GM19397 (cell line): ENCODE measurements around the gene IL17B.
"Not testable (repeated sequence)": the region's sequence is repeated elsewhere in the genome, so short reads cannot be mapped to it uniquely, and the experiment has no call there.

Experiments
- ATAC-seq: cut with Tn5 transposase; IDR thresholded peaks from one replicate; pipeline ENCODE4 v1.9.1; 2021; ENCODE audit warnings: mild to moderate bottlenecking, moderate library complexity; ENCODE audit not compliant: unreplicated experiment

The IL17B gene

GRCh38 chr5:149403923-149404745 is 25.0 kb upstream of the IL17B start:
- no peak for ATAC-seq

GRCh38 chr5:149402291-149402690 is 23.2 kb upstream of the IL17B start:
- no peak for ATAC-seq

DNA sequence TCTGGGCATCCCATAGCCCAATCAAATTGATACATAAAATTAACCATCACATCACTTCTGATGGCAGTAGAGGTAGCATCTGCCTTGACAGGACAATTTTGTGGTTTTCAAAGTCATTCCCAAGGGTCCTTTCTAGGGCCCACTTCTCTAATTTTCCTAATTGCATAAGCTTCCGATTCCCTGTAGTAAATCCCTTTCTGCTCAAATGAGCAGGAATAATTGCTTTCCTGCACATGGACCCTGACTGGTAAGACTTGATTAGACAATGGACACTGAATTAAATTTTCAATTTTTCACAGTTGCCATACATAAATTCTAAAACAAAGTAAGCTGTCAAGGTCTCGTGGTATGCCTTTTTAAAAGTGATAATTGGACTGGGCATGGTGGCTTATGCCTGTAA is 22.0 kb upstream of the IL17B start:
- ATAC-seq, result no peak

- no peak for ATAC-seq
Measured at GRCh38 chr5:149400304-149400703, 21.2 kb upstream of the IL17B start.

- ATAC-seq, result no peak
Measured at GRCh38 chr5:149399775-149400174, 20.7 kb upstream of the IL17B start.

DNA sequence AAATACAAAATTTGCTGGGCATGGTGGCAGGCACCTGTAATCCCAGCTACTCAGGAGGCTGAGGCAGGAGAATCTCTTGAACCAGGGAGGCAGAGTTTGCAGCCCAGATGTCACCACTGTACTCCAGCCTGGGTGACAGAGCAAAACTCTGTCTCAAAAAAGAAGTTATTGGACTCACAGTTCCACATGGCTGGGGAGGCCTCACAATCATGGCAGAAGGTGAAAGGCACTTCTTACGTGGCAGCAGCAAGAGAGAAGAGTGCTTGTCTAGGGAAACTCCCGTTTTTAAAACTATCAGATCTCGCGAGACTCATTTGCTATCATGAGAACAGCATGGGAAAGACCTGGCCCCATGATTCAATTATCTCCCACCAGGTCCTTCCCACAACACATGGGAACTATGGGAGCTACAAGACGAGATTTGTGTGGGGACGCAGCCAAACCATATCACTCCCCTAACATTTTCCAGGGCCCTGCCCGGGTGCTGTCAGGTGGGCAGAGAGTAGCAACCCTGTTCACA is 19.7 kb upstream of the IL17B start:
- not testable (repeated sequence) for ATAC-seq

- no peak for ATAC-seq
Measured at GRCh38 chr5:149397530-149397929, 18.4 kb upstream of the IL17B start.

GRCh38 chr5:149394996-149395395 is 15.9 kb upstream of the IL17B start:
- not testable (repeated sequence) for ATAC-seq

- ATAC-seq, result no peak
Measured at GRCh38 chr5:149392718-149393117, 13.6 kb upstream of the IL17B start.

GRCh38 chr5:149391524-149391923 is 12.4 kb upstream of the IL17B start:
- no peak for ATAC-seq

GRCh38 chr5:149391076-149391475 is 12.0 kb upstream of the IL17B start:
- not testable (repeated sequence) for ATAC-seq

DNA sequence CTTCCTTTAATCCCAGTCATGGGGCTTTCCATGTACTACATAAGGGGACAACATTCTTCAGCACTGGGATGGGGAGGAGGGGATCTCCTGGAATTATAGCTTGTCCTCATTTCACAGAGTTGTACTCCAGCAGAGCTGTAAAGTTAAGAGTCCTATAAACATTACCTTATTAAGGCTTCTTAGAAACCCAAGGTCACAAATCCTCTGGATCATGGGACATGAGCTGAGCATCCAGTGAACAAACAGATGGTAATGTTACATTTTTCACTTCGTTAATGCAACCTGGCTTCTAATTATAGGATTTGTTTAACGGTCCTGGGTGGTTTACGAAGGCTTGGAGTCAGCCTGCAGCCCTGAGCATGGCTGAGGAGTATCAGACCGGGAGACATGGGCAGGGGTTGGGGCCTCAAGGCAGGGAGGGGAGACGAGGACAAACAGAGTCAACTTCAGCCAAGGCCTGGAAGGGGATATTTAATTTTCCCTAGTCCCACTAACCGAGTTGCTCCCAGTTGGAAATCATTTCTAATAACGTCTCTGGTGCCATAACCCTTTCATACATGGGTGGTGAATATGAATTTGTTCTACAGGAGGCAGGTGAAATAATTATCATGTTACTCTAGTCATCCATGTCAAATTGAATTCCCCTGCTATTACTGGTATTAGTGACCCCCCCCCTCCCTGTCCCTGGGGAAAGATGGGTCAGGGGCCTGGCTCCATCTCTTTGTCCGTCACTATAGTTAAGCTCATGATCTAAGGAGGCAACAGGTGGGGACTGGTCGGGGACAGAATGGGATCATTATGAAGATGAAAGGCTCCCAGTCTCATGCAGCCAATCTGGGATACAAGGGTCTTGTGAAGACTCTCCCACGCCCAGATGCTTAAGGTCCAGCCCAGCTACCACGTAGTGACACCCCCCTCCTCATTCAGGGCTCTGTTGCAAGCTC is 10.7 kb upstream of the IL17B start:
- no peak for ATAC-seq

- ATAC-seq, result no peak
Measured at GRCh38 chr5:149388498-149389190, 9.6 kb upstream of the IL17B start.

DNA sequence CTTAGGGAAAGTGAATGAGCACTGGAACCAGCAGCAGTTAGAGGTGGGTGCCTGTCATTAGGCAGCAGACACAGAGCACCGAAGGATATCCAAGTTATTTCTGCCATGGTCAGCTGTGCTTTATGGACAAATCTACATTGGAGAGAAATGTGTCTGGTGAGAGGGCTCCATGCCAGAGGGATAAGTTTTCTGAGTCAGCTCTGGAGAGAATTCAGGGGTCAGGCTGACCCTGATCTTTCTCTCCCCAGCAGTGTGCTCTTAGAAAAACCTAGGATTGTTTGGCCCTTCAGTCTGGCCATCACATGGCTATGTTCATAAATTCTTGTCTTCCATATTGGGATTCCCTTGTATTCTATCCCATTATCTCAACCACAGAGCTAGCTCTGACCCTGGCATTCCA is 8.9 kb upstream of the IL17B start:
- ATAC-seq, result no peak

DNA sequence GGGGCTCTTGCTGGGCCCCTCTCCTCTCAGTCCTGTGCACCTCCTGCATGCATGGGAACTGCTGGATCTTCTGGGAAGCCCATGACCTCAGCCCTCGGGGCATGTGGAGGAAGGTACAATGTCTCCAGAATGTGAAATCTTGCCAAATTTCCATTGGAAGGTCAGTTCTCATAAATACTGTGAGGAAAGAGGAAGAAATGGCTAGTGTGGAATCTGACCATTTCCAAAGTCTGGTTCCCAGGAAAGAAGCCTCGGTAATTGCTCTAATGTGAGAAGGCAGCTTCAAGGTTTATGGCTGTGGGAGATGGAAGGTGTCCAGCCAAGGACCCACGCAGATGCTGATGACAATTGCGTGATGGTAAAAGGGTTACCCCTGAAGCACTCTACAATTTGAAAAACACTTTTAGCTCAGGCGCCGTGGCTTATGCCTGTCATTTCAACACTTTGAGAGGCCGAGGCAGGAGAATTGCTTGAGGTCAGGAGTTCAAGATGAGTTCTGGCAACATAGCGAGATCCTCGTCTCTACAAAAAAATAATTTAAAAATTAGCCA is 8.1 kb upstream of the IL17B start:
- ATAC-seq, result no peak

GRCh38 chr5:149386166-149386565 is 7.1 kb upstream of the IL17B start:
- ATAC-seq, result no peak

DNA sequence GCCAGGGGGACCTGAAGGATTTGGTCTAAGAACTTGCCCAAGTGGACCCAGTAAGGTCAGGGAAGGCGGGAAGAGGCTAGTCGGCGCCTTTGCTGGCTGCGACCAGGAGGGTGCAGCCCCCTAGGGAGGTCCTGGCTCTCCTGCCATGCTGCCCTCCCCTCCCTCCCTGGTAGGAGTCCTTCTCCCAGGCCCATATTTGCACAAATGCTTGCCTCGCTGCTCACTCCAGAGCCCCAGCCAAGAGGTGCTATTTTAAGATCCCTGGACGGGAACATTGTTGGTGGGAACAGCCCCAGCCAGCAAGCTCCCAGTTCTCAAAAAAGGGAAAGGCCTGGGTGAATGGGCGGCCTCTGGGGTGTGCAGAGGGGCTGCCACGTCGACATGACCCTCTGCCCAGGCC is 4.3 kb upstream of the IL17B start:
- ATAC-seq, result no peak

DNA sequence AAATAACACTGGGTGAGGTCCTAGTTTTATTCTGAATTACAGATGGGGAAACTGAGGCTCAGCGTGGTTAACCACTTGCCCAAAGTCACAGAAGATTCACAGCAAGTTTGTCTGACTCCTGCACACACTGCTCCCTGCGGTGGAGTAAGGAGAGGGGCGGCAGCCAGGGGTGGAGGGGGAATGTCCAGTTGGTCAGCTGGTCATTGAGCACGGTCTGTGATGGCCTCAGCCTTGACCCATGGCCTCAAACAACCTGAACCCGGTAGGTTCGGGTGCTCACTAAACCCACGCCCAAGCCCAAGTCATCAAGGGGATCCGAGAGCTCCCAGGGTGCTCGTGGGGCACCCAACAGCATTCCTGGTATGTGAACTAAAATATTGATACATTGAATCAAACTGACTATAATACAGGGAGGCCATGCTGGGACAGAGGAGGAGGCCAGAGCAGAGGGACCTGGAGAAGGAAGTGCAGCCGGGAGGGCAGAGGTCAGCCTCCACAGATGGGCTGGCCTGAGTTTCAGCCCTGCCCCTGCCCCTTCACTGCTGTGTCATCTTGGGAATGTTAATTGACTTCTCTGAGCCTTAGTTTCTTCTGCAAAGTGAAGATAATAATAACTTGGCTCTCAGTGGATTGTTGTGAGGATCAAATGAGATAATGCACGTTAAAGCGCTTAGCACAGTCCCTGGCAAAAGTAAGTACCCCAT is 3.6 kb upstream of the IL17B start:
- ATAC-seq, result no peak

GRCh38 chr5:149381986-149382338 is 2.9 kb upstream of the IL17B start:
- peak; percentile 66 for ATAC-seq
